Measurements from ENCODE around the gene USP22.

USP22 gene

DNA sequence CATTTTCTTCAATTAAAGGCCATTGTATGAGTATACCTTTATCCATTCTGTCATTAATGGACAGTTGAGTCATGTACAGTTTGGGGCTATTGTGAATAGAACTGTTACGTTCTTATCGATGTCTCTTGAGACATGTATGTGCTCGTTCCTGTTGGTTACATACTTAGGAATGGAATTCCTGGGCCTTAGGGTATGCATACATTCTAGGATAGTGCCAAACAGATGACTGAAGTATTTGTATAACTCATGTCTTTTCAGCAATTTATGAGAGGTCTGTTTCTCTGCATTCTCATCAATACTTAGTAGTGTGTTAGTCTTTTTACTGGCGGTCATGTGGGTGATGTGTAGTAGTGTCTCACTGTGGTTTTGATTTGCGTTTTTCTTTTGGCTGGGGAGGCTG lies 81.2 kb downstream of the USP22 start:
- TF ChIP-seq, protein P1, sequence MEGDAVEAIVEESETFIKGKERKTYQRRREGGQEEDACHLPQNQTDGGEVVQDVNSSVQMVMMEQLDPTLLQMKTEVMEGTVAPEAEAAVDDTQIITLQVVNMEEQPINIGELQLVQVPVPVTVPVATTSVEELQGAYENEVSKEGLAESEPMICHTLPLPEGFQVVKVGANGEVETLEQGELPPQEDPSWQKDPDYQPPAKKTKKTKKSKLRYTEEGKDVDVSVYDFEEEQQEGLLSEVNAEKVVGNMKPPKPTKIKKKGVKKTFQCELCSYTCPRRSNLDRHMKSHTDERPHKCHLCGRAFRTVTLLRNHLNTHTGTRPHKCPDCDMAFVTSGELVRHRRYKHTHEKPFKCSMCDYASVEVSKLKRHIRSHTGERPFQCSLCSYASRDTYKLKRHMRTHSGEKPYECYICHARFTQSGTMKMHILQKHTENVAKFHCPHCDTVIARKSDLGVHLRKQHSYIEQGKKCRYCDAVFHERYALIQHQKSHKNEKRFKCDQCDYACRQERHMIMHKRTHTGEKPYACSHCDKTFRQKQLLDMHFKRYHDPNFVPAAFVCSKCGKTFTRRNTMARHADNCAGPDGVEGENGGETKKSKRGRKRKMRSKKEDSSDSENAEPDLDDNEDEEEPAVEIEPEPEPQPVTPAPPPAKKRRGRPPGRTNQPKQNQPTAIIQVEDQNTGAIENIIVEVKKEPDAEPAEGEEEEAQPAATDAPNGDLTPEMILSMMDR (IDR thresholded peaks at IDR 0.05; ENCODE audit: insufficient read depth, low read length, missing control alignments): no peak
- peak; percentile 41 for DNase-seq (ENCODE audit: low read depth, low spot score)
- POLR2A ChIA-PET: no interaction called here
- CTCF ChIA-PET: no interaction called here
- H3K4me3 ChIP-seq (ENCODE audit: low read depth, low read length): no peak overlapping the region

DNA sequence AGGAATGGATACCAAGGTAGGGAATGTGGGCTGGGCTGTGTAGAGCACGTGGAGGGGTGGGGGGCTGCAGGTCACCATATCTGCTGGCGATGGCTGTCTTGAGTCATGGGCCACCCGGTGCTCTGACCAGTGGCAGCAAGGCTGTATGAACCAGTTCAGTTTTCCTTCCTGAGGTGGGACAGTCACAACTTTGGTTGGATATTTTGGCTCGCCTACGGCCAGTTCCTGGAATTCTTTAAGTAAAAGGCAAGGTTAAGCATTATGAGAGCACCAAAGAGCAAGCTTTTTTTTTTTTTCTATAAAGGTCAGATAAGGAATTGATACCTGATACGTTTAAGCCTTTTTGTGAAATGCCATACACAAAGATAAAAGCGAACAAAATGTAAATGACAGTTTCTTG lies 81.9 kb downstream of the USP22 start:
- no peak overlapping the region for H3K4me3 ChIP-seq (ENCODE audit: low read depth, low read length)
- CTCF ChIA-PET: no interaction called here
- POLR2A ChIA-PET: no interaction called here
- TF ChIP-seq, protein P1 (IDR thresholded peaks at IDR 0.05; ENCODE audit: insufficient read depth, low read length, missing control alignments): no peak
- DNase-seq (ENCODE audit: low read depth, low spot score): no peak

- CTCF ChIA-PET: interaction anchor here (1.0 to 2.1 kb wide), 2 partner anchors 10 to 37 kb away, joined by 3 to 7 read pairs; no protein-coding TSS in a partner anchor
- no peak for DNase-seq (ENCODE audit: low read depth, low spot score)
- H3K4me3 ChIP-seq (ENCODE audit: low read depth, low read length): no peak overlapping the region
- POLR2A ChIA-PET: no interaction called here
- TF ChIP-seq, protein P1 (IDR thresholded peaks at IDR 0.05; ENCODE audit: insufficient read depth, low read length, missing control alignments): no peak
Observed at GRCh38 chr17:20955427-20956323, 87.1 kb downstream of the USP22 start.

DNA sequence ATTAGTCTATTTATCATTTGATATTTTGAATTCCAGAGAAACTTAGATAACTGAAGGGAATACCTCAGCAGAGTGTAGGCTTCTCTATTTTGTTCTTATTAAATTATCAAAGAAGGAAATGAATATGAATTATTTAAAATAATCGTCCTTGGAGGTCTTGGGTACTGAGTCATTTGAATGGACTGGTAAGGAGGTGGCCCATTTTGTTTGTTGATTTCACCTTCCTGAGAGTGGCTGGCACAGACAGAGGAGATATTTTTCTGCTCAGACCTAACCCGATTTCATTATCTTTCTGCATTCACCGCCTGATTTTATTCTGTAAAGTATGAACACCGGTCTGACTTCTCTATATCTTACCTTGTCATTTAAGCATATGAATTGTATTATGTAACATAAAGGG lies 88.0 kb downstream of the USP22 start:
- TF ChIP-seq, protein P1 (IDR thresholded peaks at IDR 0.05; ENCODE audit: insufficient read depth, low read length, missing control alignments): no peak
- POLR2A ChIA-PET: no interaction called here
- no peak for DNase-seq (ENCODE audit: low read depth, low spot score)
- no peak overlapping the region for H3K4me3 ChIP-seq (ENCODE audit: low read depth, low read length)
- CTCF ChIA-PET: no interaction called here

GRCh38 chr17:20952183-20952582 lies 90.6 kb downstream of the USP22 start:
- no peak for DNase-seq (ENCODE audit: low read depth, low spot score)
- ChIA-PET CTCF (no interaction called here), POLR2A (no interaction called here)
- TF ChIP-seq, protein P1 (IDR thresholded peaks at IDR 0.05; ENCODE audit: insufficient read depth, low read length, missing control alignments): no peak
- H3K4me3 ChIP-seq (ENCODE audit: low read depth, low read length): no peak overlapping the region
